Dedifferentiated amniotic fluid mesenchymal stem cell (primary cell): ENCODE data around the gene ATAD1.
"Not testable (repeated sequence)": the region's sequence is repeated elsewhere in the genome, so short reads cannot be mapped to it uniquely, and the experiment has no call there.

Experiments used
- DNase-seq: peaks from one replicate; pipeline ENCODE4 v3.0.0-alpha.2; 2016; ENCODE audit errors: extremely low spot score

Gene ATAD1

DNA sequence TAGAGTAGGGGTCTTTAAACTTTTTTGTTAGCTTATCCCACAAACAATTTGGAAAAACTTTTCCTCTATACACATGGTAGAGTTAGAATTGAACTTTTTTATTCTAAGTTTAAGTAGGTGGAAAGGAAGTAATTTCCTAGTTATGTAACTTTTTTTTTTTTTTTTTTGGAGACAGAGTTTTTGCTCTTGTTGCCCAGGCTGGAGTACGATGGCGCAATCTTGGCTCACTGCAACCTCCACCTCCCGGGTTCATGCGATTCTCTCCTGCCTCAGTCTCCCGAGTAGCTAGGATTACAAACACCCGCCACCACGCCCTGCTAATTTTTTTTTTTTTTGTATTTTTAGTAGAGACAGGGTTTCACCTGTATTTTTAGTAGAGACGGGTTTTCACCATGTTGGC, 28.7 kb upstream of the ATAD1 start:
- not testable (repeated sequence) for DNase-seq

DNA sequence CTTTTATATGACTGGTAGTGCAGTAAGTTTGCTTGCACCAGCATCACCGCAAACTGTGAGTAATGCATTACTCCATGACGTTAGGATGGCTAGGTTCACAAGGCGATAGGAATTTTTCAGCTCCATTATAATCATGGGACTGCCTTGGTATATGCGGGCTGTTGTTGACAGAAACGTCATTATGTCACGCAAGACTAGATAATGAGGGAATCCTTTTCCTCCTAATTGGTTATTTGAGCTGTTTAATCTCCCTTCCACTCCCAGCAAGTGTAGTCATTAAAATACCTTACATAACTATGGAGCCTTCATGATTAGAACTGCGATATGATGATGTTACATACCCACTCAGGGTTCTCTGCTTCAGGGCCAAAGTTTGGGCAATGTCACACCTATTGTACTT, 28.0 kb upstream of the ATAD1 start:
- DNase-seq: no peak

DNA sequence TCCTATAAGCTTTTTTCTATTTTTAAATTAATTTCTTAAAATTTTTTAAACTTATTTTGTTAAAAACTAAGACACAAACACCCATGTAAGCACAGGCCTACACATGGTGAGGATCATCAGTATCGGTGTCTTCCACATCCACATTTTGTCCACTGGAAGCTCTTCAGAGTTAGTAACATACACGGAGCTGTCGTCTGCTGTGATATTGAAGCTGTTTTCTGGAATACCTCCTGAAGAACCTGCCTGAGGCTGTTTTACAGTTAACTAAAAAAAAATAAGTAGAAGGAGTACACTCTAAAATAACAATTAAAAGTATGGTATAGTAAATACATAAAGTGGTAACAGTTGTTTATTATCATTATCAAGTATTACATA, 27.6 kb upstream of the ATAD1 start:
- no peak for DNase-seq

DNA sequence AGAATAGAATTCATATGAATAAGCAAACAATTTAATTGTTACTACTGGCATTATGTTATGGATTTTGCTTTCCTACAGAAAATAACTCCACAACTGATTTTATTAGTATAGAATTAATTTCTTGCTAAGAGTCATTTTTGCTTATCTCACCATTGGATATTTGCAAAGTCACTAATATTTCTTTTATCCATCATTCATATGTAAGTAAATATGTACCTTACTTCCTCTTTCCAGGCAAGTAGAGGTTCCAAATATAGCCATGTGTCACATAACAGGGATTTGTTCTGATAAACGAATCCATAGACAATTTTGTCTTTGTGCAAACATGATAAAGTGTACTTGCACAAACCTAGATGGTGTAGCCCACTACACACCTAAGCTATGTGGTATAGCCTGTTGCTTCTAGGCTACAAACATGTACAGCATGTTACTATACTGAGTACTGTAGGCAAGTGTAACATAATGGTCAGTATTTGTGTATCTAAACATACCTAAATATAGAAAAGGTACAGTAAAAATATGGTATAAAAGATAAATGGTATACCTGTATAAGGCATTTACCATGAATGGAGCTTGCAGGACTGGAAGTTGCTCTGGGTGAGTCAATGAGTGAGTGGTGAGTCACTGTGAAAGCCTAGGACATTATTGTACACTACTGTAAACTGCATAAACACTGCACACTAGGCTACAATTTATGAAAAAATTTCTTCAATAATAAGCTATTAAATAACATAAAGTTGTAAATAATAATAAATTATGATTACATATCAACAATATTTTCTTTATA, 27.0 kb upstream of the ATAD1 start:
- DNase-seq: no peak

DNA sequence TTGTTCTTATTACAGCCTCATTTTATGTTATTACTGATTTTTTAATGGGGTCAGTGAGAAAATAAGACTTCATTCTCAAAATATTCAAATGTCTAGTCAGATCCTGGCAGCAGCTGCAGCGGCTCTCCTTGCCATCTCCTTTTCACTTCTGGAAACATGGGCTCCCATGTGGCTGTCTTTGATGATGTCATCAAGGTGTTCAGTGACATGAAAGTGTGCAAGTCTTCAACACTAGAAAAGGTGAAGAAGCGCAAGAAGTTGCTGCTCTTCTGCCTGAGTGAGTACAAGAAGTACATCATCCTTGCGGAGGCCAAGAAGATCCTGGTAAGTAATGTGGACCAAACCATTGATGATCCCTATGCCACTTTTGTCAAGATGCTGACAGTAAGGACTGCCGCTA, 25.7 kb upstream of the ATAD1 start:
- DNase-seq: no peak

DNA sequence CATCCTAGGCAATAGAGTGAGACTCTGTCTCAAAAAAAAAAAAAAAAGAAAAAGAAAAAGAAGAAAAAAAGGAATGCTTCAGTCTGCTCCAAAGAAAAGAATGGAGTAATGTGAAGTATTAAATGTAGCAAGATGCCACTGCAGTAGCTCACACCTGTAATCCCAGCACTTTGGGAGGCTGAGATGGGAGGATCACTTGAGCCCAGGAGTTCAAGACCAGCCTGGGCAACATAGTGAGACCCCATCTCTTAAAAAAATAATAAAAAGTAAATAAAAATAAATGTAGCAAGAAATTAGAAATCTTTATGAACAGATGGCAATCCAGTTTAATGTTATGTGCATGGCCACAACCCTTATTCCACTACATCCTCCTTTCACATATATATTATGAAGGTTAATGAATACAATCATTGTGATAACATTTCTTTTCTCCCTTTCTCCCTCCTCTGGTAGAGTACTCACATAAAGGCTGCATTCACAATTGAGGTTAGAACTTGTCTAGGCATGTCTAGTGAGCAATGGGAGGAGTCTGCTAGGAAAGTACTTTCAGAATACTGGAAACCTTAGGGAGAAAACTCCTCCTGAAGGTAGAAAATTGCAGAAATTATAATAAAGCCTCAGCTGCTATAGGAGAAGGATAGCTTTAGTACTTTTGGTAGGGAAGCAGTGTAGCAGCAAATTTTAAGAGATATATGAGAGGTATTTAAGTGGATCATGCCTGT, 24.9 kb upstream of the ATAD1 start:
- DNase-seq: peak; percentile 79

DNA sequence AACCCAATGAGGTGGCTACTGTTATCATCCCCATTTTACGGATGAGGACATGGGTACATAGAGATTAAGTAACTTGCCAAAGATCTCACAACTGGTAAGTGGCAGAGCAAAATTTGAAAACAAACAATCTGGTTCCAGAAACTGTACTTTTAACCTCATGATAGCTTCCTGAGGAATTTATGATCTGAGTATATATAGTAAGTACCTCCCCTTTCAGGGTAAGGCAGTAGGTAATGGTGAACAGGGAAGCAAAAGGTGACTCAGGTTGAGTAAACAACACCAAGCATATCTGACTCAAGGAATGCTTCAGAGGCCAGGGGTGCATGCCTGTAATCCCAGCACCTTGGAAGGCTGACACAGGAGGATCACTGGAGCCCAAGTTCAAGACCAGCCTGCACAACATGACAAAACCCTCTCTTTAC, 24.2 kb upstream of the ATAD1 start:
- DNase-seq: no peak

DNA sequence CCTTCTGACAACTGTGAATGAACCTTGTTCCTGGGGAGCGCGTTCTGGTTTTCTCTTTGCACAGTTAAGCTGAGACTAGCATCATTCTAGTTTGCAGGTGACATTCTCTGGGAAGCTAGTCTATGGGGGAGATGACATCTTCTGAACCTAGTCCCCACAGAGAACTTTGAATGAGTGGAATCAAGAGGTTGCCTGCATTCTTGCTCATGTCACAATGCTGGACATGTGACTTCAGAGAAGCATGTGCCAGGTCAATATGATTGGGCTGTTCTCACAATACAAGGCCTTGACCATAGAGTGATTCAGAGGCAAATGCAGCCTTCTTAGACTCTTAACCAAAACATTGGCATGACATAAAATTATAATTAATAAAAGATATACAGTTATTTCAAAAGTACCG, 23.2 kb upstream of the ATAD1 start:
- DNase-seq: no peak

DNA sequence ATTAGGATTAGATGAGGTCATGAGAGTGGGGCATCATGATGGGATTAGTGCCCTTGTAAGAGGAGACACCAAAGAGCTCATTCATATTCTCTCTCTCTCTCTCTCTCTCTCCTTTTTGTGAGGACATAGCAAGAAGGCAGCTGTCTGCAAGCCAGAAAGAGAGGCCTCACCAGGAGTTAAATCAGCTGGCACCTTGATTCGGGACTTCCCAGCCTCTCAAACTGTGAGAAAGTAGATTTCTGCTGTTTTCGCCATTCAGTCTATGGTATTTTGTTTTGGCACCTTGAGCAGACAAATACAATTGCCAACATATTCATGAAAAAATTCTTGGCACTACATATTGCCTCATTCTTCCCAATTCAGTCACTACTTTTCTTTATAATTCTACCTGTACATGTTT, 20.6 kb upstream of the ATAD1 start:
- no peak for DNase-seq

DNA sequence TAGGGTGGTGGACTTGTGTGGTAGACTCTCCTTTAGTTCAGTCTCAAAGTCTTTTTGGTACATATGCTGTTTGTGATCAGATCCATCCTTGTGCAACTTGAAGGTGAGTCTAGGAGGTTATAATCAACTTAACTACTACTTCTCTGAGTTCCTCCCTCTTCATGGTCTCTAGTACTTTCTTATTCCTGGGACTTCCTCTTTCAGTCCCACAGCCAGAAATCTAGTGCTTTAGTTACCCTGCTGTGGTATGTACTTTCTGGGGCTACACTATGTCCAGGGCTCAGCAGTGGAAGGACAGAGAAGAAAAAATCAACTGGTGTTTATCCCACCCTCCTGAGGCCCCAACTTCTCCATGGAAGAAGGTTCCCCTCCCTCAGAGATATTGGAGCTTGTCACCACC, 19.4 kb upstream of the ATAD1 start:
- no peak for DNase-seq

DNA sequence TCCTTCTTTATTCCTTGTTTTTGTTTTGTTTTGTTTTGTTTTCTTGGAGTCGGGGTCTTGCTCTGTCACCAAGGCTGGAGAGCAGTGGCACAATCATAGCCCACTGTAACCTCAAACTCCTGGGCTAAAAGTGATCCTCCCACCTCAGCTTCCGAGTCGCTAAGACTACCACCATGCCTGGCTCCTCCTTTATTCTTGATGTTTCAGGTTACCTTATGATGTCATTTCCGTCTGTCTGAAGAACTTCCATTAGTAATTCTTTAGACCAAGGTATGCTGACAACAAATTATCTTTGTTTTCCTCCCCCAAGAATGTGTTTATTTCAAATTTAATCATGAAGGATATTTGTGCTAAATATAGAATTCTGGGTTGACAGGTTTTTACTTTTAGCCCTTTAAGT, 18.1 kb upstream of the ATAD1 start:
- no peak for DNase-seq

DNA sequence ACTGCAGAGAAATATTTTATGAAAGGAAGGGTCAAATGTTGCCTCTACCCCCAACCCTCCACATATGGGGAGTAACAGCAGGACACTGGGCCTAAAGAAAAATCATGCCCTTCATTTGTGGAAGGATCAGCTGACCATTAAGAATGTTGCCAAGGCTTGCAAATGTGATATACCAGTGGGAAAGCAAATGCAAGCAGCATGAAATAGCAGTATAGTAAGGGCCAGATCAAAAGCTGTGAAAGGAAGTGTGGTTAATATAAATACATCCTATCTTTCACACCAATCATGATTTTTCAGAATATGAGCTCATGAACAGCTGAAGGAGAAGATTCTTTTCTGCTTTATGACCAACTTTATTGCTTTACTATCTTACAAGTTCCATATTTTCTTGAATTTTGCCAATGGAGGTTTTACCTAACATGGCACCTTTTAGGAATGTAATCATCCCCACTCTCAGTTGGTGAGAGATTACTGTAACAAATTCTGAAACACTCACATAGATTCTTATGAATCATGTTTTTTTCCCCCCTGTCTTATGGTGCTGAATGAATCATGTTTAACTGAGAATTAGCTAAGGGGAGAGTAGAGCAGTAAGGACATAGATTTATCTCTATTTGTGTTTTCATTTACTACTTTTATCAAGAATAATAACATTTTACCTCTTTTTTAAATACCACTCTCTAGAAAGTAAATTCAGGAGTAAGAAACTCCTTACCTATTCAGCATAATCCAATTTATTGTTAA, 12.1 kb upstream of the ATAD1 start:
- DNase-seq: no peak

DNA sequence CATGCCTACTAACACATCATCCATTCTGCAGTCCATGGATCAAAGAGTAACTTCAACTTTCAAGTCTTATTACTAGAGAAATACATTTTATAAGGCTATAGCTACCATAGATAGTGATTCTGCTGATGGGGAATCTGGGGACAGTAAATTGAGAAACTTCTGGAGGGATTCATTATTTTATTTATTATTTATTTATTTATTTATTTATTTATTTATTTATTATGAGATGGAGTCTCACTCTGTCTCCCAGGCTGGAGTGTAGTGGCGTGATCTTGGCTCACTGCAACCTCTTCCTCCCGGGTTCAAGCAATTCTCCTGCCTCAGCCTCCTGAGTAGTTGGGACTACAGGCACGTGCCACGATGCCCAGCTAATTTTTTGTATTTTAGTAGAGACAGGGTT, 11.0 kb upstream of the ATAD1 start:
- DNase-seq: not testable (repeated sequence)

DNA sequence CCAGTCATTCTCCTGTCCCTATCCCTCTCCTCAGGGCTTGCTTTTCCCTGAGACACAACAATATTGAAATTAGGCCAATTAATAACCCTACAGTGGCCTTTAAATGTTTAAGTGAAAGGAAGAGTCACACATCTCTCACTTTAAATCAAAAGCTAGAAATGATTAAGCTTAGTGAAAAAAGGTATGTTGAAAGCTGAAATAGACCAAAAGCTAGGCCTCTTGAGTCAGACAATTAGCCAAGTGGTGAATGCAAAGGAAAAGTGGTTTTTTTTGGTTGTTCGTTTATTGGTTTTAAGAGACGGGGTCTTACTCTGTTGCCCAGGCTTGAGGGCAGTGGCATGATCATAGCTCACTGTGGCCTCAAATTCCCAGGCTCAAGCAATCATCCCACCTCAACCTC, 9.7 kb upstream of the ATAD1 start:
- no peak for DNase-seq

DNA sequence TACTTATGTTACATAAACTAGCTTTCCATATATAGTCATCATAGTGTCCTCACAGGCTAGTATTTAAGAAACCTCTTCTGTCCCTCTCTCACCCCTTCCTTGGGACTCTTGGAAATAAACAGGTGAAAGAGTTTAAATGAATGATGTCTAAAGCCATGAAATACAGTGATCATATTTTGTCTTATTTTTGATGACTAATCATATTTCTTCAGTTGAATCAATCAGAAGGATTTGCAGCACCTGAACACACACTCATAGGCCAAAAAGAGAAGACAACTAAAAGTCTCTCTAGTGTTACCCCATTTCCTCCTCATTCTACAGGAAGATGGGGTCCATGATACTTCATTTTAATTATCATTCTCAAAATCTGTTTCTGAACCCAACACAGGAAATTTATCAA, 8.6 kb upstream of the ATAD1 start:
- DNase-seq: no peak

DNA sequence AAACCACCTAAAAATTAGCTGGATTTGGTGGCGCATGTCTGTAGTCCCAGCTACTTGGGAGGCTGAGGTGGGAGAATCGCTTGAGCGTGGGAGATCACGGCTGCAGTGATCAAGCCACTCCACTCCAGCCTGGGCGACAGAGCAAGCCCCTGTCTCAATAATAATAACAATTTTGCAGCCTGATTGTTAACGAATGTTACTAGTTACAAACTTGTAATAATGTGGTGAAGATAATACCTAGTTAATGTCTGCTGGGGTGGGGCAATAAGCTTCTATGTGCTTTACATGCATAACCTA, 1.2 kb upstream of the ATAD1 start:
- DNase-seq: no peak

DNA sequence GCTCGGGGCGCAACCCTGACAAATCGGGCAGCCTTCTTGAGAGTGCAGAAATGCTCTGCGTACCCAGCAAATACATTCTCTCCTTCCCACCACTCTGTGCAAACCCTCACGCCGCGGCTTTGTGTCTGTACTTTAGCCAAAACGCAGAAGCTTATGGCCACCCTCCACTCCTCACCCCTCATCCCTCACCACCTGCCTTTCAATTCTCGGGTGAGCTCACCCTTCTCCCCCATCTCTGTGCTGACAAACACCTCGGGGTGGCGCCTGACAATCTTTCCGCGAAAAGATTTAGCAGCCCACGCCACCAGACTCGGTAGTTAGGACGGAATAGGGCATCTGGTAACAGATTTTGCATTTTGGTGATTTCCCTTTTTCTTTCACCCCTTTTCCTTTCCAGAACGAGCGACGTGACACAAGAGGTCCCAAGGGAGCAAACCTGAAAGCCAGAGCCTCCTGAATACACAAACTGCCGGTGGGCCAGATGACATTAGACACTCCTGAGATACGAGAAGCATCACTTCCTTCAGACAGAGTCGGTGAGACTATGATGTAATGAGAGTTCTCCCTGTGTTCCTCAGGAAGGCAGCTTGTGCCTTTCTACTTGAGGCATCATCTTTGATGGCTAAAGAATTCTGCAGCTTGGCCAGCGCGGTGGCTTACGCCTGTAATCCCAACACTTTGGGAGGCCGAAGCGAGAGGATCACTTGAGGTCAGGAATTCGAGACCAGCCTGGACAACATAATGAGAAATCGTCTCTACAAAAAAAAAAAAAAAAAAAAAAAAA, 671 bp upstream of the ATAD1 start:
- no peak for DNase-seq

DNA sequence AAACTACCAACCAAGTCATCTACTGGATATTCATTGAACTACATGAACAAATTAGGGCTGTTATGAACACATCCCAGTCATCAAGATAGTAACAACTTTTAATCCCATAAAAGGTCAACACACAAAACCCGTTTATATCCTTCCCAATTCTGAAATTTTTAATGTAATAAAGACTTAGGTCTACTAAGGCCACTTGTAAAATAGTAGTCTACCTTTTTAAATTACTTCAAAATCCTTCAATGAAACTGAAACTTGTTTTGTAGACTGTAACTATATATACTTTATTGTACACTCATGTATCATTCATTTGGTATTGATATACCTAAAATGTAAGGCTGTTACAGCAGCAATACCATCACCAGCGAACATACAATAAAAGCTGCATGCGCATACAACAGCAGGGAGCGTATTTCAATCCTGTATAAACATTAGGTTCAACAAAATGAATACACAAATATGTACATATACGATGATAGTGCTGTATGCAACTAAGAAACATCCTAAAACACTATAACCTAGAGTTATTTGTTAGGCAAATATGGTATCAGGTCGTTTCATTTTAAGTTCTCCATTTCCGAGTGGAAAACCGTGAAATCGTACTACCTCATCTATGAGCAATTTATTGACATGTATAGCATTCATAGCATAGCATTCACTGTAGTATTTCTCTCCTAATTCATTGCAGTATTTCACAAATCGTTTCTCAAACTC, 973 bp downstream of the ATAD1 start:
- no peak for DNase-seq

DNA sequence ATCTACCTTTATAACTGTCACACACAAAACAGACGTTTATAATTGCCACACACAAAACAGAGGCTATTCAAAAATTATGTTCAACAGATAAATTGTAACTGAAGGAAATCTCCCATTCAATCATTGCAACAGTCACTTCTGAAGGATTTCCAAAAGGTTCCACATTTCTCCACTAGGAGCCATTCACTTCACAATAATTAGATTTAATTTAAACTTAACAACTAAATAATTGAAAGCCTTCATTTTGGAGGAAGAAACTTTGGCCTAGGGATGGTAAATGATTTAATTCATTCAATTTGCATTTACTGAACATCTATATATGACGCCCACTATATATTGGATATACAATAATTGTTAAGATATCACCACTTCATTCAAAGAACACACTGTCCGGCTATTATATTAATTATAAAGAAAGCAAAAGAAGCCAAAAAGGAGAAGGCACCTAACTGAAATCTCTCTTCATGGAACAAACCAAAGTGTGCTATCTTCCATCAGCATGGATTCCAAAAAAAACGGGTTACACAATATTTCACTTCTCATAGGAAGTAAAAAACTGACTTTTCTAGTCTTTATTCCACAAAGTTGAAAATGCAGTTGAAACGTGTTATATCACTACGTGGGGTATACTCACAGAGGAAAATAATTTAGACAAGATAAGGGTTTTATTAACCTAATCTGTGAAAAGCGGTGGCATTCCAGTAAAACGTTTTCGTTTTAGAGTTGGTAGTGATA, 1.7 kb downstream of the ATAD1 start:
- DNase-seq: no peak

DNA sequence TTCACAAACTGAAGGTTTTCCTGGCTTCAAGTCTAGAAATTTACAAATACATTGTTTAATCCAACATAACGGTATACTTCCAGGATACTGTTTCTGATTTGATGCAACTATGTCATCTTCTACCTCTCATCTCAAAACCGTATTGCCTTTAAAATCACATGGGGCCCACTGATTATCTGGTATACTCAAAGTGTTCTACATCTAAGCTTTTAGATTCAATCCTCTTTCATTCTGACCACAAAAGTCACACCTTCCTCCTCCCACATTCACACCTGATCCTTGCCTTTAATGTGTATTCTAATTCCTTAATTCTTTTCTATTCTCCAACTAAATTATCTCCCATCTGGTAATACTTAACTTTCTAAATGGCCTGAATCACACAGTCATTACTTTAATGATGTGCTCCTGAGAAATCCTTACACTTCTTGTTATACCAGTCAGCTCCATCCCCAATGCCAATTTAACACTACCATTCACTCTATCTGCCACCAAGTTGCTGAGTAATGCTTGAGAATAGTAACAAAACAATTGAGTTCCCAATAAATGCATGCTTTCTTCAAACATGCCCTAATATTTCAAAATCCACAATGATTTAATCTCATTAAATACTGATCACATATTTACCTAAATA, 13.0 kb downstream of the ATAD1 start:
- no peak for DNase-seq
